OCI-LY7 (cell line): ENCODE results near the gene OR51D1.

Experiments
- EZH2phosphoT487 ChIP-seq: fragments of 200-600 bp; sonication (generic); IDR thresholded peaks from 2 replicates; pipeline ENCODE4 v1.6.1; 2018; ENCODE audit warnings: low read depth, borderline replicate concordance, mild to moderate bottlenecking, mixed run types, antibody characterized with exemption, low read length, moderate library complexity, mixed read lengths
- TF ChIP-seq, protein P1 (sequence below): fragments of 200-600 bp; sonication (generic); conservative IDR thresholded peaks from 2 replicates; pipeline ENCODE4 v1.5.1; 2014; ENCODE audit warnings: mild to moderate bottlenecking, antibody characterized with exemption, low read length, moderate library complexity, mixed read lengths

DNA sequence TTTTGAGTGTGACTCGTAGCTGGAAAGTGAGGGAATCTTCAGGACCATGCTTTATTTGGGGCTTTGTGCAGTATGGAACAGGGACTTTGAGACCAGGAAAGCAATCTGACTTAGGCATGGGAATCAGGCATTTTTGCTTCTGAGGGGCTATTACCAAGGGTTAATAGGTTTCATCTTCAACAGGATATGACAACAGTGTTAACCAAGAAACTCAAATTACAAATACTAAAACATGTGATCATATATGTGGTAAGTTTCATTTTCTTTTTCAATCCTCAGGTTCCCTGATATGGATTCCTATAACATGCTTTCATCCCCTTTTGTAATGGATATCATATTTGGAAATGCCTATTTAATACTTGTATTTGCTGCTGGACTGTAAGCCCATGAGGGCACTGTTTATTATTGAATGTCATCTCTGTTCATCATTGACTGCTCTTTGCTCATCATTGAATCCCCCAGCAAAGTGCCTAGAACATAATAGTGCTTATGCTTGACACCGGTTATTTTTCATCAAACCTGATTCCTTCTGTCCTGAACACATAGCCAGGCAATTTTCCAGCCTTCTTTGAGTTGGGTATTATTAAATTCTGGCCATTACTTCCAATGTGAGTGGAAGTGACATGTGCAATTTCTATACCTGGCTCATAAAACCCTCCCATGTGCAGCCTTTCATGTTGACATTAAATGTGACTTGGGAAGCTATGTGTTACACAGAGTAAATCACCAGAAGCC is 17.5 kb downstream of the OR51D1 start:
- TF ChIP-seq, protein P1, sequence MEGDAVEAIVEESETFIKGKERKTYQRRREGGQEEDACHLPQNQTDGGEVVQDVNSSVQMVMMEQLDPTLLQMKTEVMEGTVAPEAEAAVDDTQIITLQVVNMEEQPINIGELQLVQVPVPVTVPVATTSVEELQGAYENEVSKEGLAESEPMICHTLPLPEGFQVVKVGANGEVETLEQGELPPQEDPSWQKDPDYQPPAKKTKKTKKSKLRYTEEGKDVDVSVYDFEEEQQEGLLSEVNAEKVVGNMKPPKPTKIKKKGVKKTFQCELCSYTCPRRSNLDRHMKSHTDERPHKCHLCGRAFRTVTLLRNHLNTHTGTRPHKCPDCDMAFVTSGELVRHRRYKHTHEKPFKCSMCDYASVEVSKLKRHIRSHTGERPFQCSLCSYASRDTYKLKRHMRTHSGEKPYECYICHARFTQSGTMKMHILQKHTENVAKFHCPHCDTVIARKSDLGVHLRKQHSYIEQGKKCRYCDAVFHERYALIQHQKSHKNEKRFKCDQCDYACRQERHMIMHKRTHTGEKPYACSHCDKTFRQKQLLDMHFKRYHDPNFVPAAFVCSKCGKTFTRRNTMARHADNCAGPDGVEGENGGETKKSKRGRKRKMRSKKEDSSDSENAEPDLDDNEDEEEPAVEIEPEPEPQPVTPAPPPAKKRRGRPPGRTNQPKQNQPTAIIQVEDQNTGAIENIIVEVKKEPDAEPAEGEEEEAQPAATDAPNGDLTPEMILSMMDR, result no peak
- no peak for TF ChIP-seq EZH2phosphoT487
